NCI-H345 treated with DMSO at 0.1 percent for 48 hours (cell line): Measurements from ENCODE around the gene NKX2-2.
"Not testable (repeated sequence)": the region's sequence is repeated elsewhere in the genome, so short reads cannot be mapped to it uniquely, and the experiment has no call there.

Experiments used
- DNase-seq: peaks from one replicate; lab custom pipeline; 2025; ENCODE audit not compliant: unreplicated experiment; lab: John Stamatoyannopoulos, UW

The NKX2-2 gene

DNA sequence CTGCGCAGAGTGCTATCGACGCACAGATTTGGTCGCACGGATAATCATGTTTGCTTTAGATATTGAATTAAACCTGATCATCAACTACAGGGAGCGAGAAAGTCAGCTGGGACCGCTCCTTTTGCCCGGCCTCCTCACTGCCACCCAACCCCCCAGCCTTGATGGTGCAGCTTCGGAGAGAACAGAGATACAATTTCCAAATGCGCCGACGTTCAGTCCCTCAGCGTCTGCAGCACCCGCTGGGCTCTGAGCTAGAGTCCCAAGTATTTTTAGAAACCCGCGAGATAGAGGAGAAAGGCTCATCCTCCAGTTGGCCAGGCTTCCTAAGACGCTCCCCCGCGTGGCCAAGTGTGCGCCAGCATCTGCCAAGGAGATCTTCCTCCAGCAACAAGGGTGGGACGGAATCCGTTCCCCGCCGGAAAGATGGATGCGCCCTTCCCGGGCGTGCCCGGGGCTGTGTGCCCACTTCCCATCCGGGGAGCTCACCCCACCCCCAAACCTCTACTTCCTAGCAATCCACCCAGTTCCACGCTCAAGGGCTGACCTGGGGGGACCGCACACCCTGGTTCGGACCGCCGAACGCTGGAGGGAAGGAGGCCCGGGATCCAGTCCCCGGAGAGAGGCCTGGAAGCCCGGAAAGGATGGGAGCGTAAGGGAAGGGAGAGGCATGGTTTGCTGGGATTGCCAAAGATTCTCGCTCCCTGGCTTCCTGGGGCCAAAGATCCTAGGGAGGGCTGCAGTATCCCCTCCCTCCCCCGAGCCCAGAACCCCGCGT lies 4.1 kb downstream of the NKX2-2 start:
- DNase-seq = no peak

DNA sequence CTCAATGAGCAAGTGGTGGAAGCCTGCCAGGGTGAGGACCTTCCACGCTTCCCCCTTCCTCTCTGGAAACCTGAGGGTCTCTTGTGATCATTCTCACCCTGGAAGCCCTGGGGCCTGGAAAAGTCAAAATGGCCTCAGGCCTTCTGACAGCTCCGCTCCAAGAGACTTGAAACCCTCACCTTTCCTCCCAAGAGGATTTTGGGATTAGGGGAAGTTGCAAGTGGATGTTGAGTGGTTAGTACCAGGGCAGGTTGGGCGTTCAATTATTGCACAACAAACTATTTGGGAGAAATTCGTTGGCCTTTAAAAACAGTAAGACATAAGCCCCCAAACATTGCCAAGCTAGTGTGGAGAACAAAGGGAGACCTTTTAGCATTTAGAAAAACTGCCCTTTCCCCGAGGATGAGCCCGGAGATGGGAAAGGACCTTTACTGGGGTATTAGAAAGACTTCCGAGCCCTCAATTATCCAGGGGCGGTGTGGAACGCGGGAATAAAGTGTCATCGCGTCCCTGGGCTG lies 4.7 kb downstream of the NKX2-2 start:
- no peak for DNase-seq

- no peak for DNase-seq
Observed at GRCh38 chr20:21508230-21509078, 5.4 kb downstream of the NKX2-2 start.

DNA sequence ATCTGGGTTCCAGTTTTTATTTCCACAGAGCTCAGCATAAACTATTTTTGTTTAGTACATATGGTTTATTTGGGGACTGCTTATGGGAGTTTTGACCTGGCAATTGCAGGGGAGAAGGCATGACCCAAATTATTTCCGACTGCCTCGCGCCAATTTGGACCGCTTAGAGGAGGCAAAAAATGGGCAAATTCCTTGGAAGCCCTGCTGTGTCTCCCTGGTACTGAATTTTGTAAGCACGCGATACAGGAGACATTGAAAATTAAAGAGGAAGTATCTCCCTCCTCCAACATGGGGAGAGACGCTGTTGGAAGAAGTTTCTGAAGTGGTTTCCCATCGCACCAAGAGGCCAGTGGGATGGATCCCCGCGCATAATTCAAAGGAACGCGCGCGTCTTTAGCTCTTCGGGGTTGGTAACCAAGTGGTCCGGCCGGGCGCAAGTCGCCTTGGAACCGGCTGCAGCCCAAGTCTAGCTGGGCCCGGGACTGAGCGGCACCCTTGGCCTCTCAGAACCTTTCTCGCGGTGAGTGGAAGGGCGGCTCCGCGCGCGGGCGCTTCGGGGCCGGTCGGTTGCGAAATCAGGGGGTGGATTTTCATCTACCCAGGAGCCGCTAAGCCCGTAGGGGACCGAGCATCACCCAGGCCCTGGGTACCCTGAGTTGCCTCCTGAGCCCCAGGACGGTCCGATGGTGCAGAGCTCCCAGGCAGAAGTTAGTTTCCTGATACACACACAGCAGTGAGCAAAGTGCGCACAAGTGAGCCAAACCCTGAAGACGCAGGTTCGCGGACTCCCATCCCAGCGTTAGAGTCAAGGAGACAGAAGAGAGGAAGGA lies 6.2 kb downstream of the NKX2-2 start:
- DNase-seq = no peak

DNA sequence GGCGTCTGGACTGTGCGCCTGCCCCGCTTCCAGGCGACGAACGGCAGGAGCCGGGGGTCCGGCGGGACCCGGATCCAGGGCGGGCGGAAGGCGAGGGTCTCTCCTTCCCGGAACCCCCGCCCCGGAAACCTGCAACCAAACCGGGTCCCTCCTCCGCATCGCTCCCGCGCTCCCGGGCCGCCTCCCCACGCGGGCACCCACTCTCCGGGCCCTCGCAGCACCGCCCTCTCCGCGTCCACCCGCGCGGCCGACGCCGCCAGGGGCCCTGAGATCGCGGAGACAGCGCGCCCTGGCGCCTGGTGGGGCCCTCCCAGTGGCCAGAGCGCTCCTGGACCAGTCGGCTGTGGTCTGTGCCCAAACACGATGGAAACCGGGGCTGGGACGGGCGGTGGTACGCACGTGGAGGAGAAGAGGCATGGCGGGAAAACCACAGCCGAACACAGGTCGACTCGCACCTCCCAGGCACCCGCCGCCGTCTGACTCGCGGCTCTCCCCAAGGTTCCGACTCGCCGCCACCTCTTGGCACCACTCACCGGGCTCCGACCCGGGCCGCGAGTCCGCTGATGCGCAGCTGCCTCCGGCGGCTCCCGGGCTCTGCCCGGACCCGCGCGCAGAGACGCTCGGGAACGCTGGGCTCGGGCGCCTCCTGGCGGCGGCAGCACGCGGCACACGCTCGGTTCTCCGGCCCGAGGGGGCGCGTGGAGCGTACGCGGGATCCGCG lies 7.9 kb downstream of the NKX2-2 start:
- peak; percentile 33 for DNase-seq

GRCh38 chr20:21505161-21505809 lies 8.6 kb downstream of the NKX2-2 start:
- peak; percentile 64 for DNase-seq

DNA sequence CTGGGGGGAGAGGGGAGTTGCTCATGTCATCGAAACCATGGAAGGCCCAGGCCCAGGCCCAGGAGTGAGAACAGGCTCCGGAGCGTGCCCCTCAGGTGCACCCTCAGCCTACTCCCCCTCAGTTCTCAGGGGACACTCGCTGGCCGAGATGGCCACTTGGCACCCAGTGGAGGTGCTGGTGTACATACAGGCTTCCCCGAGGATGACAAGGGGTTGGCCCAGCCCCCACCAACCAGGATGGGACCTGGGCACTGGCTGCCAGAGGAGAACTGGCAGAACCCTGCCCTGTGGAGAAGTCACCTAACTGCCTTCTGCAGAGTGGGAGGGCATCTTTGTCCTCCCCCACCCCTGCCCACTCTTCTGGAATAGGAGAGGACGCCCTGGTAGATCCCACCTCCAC lies 9.5 kb downstream of the NKX2-2 start:
- no peak for DNase-seq

GRCh38 chr20:21503345-21503744 lies 10.5 kb downstream of the NKX2-2 start:
- DNase-seq = no peak

GRCh38 chr20:21501184-21501583 lies 12.7 kb downstream of the NKX2-2 start:
- no peak for DNase-seq

DNA sequence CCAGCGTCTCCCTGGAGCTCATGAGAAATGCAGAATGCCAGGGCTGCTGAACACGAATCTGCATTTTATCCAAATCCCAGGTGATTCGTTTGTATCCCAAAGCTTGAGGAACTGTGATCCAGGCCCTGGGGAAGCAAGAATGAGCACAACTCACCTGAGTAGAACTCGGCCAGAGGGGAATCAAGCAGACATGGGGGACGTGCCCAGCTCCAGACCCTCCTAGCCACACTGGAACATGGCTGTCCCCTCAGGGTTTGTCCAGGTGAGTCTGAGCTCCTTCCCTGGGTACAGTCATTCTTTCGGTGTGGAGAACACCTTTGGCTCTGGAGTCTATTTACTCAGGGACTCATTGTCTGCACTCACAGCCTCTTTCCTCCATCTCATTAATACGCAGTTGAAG lies 13.3 kb downstream of the NKX2-2 start:
- DNase-seq = no peak

- no peak for DNase-seq
Observed at GRCh38 chr20:21499641-21500040, 14.2 kb downstream of the NKX2-2 start.

GRCh38 chr20:21498635-21499034 lies 15.2 kb downstream of the NKX2-2 start:
- no peak for DNase-seq

- no peak for DNase-seq
Observed at GRCh38 chr20:21498195-21498594, 15.7 kb downstream of the NKX2-2 start.

DNA sequence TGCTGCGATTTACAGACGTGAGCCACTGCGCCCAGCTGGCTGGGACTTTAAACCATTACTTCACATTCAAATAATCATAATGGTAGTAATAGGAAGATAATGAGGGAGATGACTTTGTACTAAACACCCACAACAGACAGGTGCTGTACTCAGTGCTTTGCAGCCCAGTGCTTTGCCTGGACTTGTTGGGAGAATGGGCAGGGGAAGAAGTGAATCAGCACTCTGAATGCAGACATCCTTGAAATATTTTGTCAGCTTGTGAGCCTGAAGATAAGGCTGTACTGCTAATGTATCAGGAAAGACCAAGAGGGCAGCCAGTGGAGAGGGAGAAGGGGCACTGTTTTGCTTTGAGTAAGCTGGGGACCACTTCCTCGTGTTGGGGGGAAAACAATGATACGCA lies 17.4 kb downstream of the NKX2-2 start:
- no peak for DNase-seq

DNA sequence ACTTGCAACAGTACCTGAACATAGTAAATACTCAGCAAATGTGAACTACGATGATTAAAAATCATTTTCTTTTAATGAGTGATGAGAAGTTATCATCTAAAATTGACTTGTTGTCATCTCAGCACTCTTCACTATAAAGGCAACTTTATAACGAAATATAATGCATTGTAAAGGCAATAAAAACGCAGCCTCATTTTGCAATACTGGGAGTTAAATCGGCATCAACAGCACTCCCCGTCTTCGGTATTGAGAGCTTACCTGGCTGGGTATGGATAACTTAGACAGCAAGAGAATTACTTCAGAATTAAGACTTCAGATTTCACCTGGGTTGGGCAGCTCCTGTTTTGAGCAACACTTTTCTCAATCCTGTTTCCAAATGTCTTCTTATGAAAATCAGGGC lies 20.8 kb downstream of the NKX2-2 start:
- DNase-seq = no peak

- DNase-seq = no peak
Observed at GRCh38 chr20:21490105-21490504, 23.8 kb downstream of the NKX2-2 start.

DNA sequence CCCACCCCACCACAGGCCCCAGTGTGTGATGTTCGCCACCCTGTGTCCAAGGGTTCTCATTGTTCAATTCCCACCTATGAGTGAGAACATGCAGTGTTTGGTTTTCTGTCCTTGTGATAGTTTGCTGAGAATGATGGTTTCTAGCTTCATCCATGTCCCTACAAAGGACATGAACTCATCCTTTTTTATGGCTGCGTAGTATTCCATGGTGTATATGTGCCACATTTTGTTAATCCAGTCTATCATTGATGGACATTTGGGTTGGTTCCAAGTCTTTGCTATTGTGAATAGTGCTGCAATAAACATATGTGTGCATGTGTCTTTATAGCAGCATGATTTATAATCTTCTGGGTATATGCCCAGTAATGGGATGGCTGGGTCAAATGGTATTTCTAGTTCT lies 33.7 kb downstream of the NKX2-2 start:
- not testable (repeated sequence) for DNase-seq

GRCh38 chr20:21465799-21466198 lies 48.1 kb downstream of the NKX2-2 start:
- DNase-seq = no peak

DNA sequence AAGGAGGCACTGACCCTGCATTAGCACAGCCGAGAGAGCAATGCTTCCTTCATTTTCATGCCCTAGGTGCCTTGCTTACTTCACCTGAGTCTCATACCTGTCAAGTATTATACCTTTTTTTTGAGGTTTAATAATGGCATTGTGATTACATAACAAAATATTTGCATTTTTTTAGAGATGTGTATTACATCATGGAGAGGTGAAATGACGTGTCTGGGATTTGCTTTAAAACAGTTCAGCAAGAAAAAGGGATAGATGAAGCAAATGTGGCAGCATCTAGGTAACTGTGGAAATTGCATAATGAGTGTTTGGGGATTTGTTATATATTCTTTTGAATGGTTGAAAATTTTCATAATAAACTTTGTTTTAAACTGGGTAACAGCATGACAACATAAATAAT lies 48.9 kb downstream of the NKX2-2 start:
- DNase-seq = no peak
